GM12801 (cell line): ENCODE measurements around the gene SPATA32.

ENCODE experiments used
- CTCF ChIP-seq: IDR thresholded peaks from one replicate; pipeline ENCODE4 v1.5.1; 2011; ENCODE audit warnings: control low read depth; ENCODE audit not compliant: insufficient read length; ENCODE audit errors: extremely low read depth

Gene SPATA32

GRCh38 chr17:45228763-45229539, 32.9 kb downstream of the SPATA32 start:
- no peak for TF ChIP-seq CTCF

GRCh38 chr17:45227926-45228762, 33.8 kb downstream of the SPATA32 start:
- TF ChIP-seq CTCF = no peak

- TF ChIP-seq CTCF = no peak
Measured at GRCh38 chr17:45227101-45227925, 34.6 kb downstream of the SPATA32 start.

- no peak for TF ChIP-seq CTCF
Measured at GRCh38 chr17:45226576-45226975, 35.3 kb downstream of the SPATA32 start.

- no peak for TF ChIP-seq CTCF
Measured at GRCh38 chr17:45225964-45226530, 35.8 kb downstream of the SPATA32 start.

GRCh38 chr17:45225051-45225700, 36.7 kb downstream of the SPATA32 start:
- no peak for TF ChIP-seq CTCF
